Iris pigment epithelial cell (primary cell): ENCODE data around the gene BBS7.

Experiments
- DNase-seq: peaks from one replicate; pipeline ENCODE4 v3.0.0-alpha.2; 2011; ENCODE audit warnings: low read depth

Gene BBS7

GRCh38 chr4:121824950-121825349 lies 45.3 kb downstream of the BBS7 start:
- DNase-seq: no peak

- DNase-seq: no peak
These were observed 46.1 kb downstream of the BBS7 start for GRCh38 chr4:121824171-121824527.

GRCh38 chr4:121823505-121824170 lies 46.6 kb downstream of the BBS7 start, which contains the start of gene CCNA2:
TSS of gene CCNA2 (minus strand) at chr4:121823883. CDS start at chr4:121823628, 255 bp downstream.
- DNase-seq: peak; percentile 97

GRCh38 chr4:121822796-121823504 lies 47.3 kb downstream of the BBS7 start:
- peak; percentile 37 for DNase-seq

GRCh38 chr4:121822047-121822446 lies 48.2 kb downstream of the BBS7 start:
- no peak for DNase-seq

- peak; percentile 12 for DNase-seq
These were observed 50.9 kb downstream of the BBS7 start for GRCh38 chr4:121819216-121819965.

GRCh38 chr4:121818215-121818614 lies 52.1 kb downstream of the BBS7 start:
- no peak for DNase-seq

- no peak for DNase-seq
These were observed 52.6 kb downstream of the BBS7 start for GRCh38 chr4:121817701-121818100.

GRCh38 chr4:121817006-121817405 lies 53.3 kb downstream of the BBS7 start:
- no peak for DNase-seq

GRCh38 chr4:121814756-121815155 lies 55.5 kb downstream of the BBS7 start:
- peak; percentile 39 for DNase-seq

- DNase-seq: no peak
These were observed 59.2 kb downstream of the BBS7 start for GRCh38 chr4:121811122-121811521.

GRCh38 chr4:121806411-121806810 lies 63.9 kb downstream of the BBS7 start:
- no peak for DNase-seq

GRCh38 chr4:121801715-121802075 lies 68.6 kb downstream of the BBS7 start:
- DNase-seq: no peak

GRCh38 chr4:121800961-121801714 lies 69.1 kb downstream of the BBS7 start, which contains the start of gene EXOSC9:
TSS of gene EXOSC9 (plus strand) at chr4:121801323. CDS start at chr4:121801425, 102 bp downstream.
- peak; percentile 95 for DNase-seq

GRCh38 chr4:121800638-121800960 lies 69.7 kb downstream of the BBS7 start:
- no peak for DNase-seq

GRCh38 chr4:121799867-121800501 lies 70.3 kb downstream of the BBS7 start:
- DNase-seq: no peak

- DNase-seq: no peak
These were observed 71.0 kb downstream of the BBS7 start for GRCh38 chr4:121799208-121799823.

- peak; percentile 5 for DNase-seq
These were observed 74.0 kb downstream of the BBS7 start for GRCh38 chr4:121796283-121796682.

- DNase-seq: peak; percentile 66
These were observed 75.6 kb downstream of the BBS7 start for GRCh38 chr4:121794505-121795188.

GRCh38 chr4:121792966-121793365 lies 77.3 kb downstream of the BBS7 start:
- no peak for DNase-seq

GRCh38 chr4:121791481-121791880 lies 78.8 kb downstream of the BBS7 start:
- DNase-seq: peak; percentile 91
